Endothelial cell of umbilical vein (primary cell): Measurements from ENCODE around the gene TOMM5. TPM values are rescaled to one million over a fixed set of nuclear protein-coding genes. Genes with fewer than 3 reads are reported as not detected.

Experiments used
- BruUV-seq: library from RNA; stranded (reverse); fragments of 400-500 nt; replicated peaks from 2 replicates; lab custom pipeline; 2021; lab: Mats Ljungman, UMichigan
- CTCF ChIA-PET: fragments of 300-600, 350-600 bp; sonication (Branson Sonifier 250); formaldehyde crosslinking; loops from one replicate; lab custom pipeline; 2021; ENCODE audit warnings: antibody characterized with exemption, inconsistent platforms; lab: Charles Lee
- POLR2A ChIA-PET: fragments of 300-600, 350-600 bp; sonication (Branson Sonifier 250); formaldehyde crosslinking; loops from one replicate; lab custom pipeline; 2021; ENCODE audit warnings: antibody characterized with exemption, inconsistent platforms; lab: Charles Lee
- DNase-seq: peaks from one replicate; pipeline ENCODE4 v3.0.0-alpha.2; 2011; ENCODE audit warnings: low read depth, low spot score
- FAIRE-seq: peaks from 2 replicates; lab custom pipeline; 2011; peaks lifted over from hg19 to GRCh38; lab: Jason Lieb, UNC
- H2AFZ ChIP-seq: 2 replicates; pipeline ENCODE4 v1.6.0; 2012; ENCODE audit warnings: low read depth, low read length, control low read depth, inconsistent platforms
- H3K27ac ChIP-seq: 2 replicates; pipeline ENCODE4 v1.5.1; 2011; ENCODE audit warnings: low read depth, mild to moderate bottlenecking, control low read depth, low read length, moderate library complexity; ENCODE audit not compliant: insufficient read depth
- H3K27me3 ChIP-seq, 2 experiments: 2 replicates each; pipeline versions ENCODE4 v1.6.0 to v1.6.1; 2011; ENCODE audit warnings: low read length in 2 of 2, mixed read lengths in 1 of 2; ENCODE audit not compliant: control insufficient read depth in 2 of 2, insufficient read depth in 2 of 2
- H3K36me3 ChIP-seq, 2 experiments: 2 replicates in 1 of 2; 3 replicates in 1 of 2; pipeline ENCODE4 v1.5.1; 2011; ENCODE audit warnings: low read length in 2 of 2, mild to moderate bottlenecking in 1 of 2, moderate library complexity in 1 of 2; ENCODE audit not compliant: control insufficient read depth in 2 of 2, insufficient read depth in 2 of 2; ENCODE audit errors: extremely low read depth in 1 of 2
- H3K4me1 ChIP-seq: 3 replicates; pipeline ENCODE4 v1.5.1; 2011; ENCODE audit warnings: mild to moderate bottlenecking, low read length; ENCODE audit not compliant: control insufficient read depth, insufficient read depth; ENCODE audit errors: extremely low read depth
- H3K4me2 ChIP-seq: 2 replicates; pipeline ENCODE4 v1.6.1; 2011; ENCODE audit warnings: low read length, control low read depth, mixed read lengths; ENCODE audit not compliant: insufficient read depth
- H3K4me3 ChIP-seq, 3 experiments: fragments of 200-600 bp in 1 of 3; sonication (generic), shearing (Covaris generic) in 1 of 3; replicated peaks in 1 of 3; 2 replicates each; pipeline ENCODE4 v1.5.1; 2011 to 2016; ENCODE audit warnings: control low read depth in 3 of 3, low read length in 3 of 3, mild to moderate bottlenecking in 2 of 3, inconsistent platforms in 1 of 3, low read depth in 1 of 3, moderate library complexity in 1 of 3; ENCODE audit not compliant: insufficient read depth in 1 of 3
- H3K79me2 ChIP-seq: 2 replicates; pipeline ENCODE4 v1.6.0; 2012; ENCODE audit warnings: low read length, inconsistent platforms; ENCODE audit not compliant: control insufficient read depth, insufficient read depth
- H3K9ac ChIP-seq: replicated peaks from 2 replicates; pipeline ENCODE3; 2011; ENCODE audit warnings: low read length, control low read depth; ENCODE audit not compliant: insufficient read depth; ENCODE audit errors: extremely low read depth
- H3K9me1 ChIP-seq: replicated peaks from 3 replicates; pipeline ENCODE4 v1.6.0; 2011; ENCODE audit warnings: mild to moderate bottlenecking, low read length; ENCODE audit not compliant: control insufficient read depth, insufficient read depth; ENCODE audit errors: extremely low read depth
- H3K9me3 ChIP-seq: replicated peaks from 2 replicates; pipeline ENCODE4 v1.5.1; 2012; ENCODE audit warnings: low read length, inconsistent platforms; ENCODE audit not compliant: control insufficient read depth, insufficient read depth
- H4K20me1 ChIP-seq: replicated peaks from 2 replicates; pipeline ENCODE3; 2011; ENCODE audit warnings: mild to moderate bottlenecking, low read length; ENCODE audit not compliant: control insufficient read depth, insufficient read depth; ENCODE audit errors: extremely low read depth
- EZH2 ChIP-seq: IDR thresholded peaks from 2 replicates; pipeline ENCODE4 v1.6.1; 2012; ENCODE audit warnings: borderline replicate concordance, low read depth, mild to moderate bottlenecking, moderate library complexity, low read length, inconsistent platforms; ENCODE audit not compliant: severe bottlenecking
- FOS ChIP-seq: IDR thresholded peaks from 2 replicates; pipeline ENCODE4 v1.6.1; 2011; ENCODE audit warnings: mild to moderate bottlenecking, low read length, moderate library complexity, borderline replicate concordance; ENCODE audit not compliant: insufficient read depth
- GATA2 ChIP-seq: IDR thresholded peaks from 2 replicates; pipeline ENCODE4 v1.7.0; 2011; ENCODE audit warnings: low read depth, mild to moderate bottlenecking, moderate library complexity, mixed read lengths, low read length; ENCODE audit not compliant: insufficient read length, insufficient read depth
- JUN ChIP-seq: IDR thresholded peaks from 2 replicates; pipeline ENCODE4 v1.6.1; 2011; ENCODE audit warnings: borderline replicate concordance, low read depth; ENCODE audit not compliant: insufficient read length, insufficient read depth
- MYC ChIP-seq: IDR thresholded peaks from one replicate; pipeline ENCODE4 v1.6.1; 2011; ENCODE audit warnings: mild to moderate bottlenecking, low read depth, low read length
- POLR2A ChIP-seq: IDR thresholded peaks from 2 replicates; pipeline ENCODE4 v1.6.1; 2012; ENCODE audit warnings: low read depth, mild to moderate bottlenecking, control low read depth, low read length
- POLR2AphosphoS5 ChIP-seq: IDR thresholded peaks from 2 replicates; pipeline ENCODE4 v1.6.1; 2012; ENCODE audit warnings: low read depth, mild to moderate bottlenecking, control low read depth, low read length, moderate library complexity; ENCODE audit not compliant: insufficient read depth
- dilution Hi-C: fragments of 300-500 bp; cut with MboI; formaldehyde crosslinking; loops from one replicate; pipeline ENCODE4 v1.15.0; 2019; ENCODE audit warnings: low sequenced_read_pairs; ENCODE audit not compliant: extremely low pct_ligation_motif_present
- intact Hi-C: fragments of 100-400 bp; cut with micrococcal nuclease; formaldehyde crosslinking; loops from one replicate; pipeline ENCODE4 v1.10.0; 2022
- polyA plus RNA-seq, 4 experiments: library from polyadenylated mRNA; depleted of rRNA in 3 of 4; stranded (reverse) in 3 of 4; unstranded in 1 of 4; fragments of >200 nt; gene quantifications; 2 replicates each; pipeline versions ENCODE4 v1.2.1 to v1.2.3, GENCODE V29; 2011 to 2012; ENCODE audit warnings: missing spikeins in 1 of 4
- total RNA-seq: library from RNA; stranded (reverse); gene quantifications from 2 replicates; pipeline ENCODE4 v1.2.3, GENCODE V29; 2021
- TF ChIP-seq, protein P1 (sequence below): IDR thresholded peaks from 2 replicates; pipeline ENCODE4 v1.6.1; 2011; ENCODE audit not compliant: insufficient read depth, insufficient read length
- TF ChIP-seq, protein P2 (sequence below), 2 donors: IDR thresholded peaks; 1 replicate in 1 of 2; 2 replicates in 1 of 2; pipeline ENCODE4 v1.5.1; 2011; ENCODE audit warnings: low read length in 2 of 2, mild to moderate bottlenecking in 2 of 2, moderate library complexity in 2 of 2, control low read depth in 1 of 2, inconsistent platforms in 1 of 2, low read depth in 1 of 2; ENCODE audit not compliant: insufficient read depth in 1 of 2; ENCODE audit errors: extremely low read depth in 1 of 2

The TOMM5 gene
- total and polyA plus RNA-seq, 2 donors (not counting 3 experiments of a cell fraction or from before 2014, with no cell fraction given), result 122 to 147 TPM

DNA sequence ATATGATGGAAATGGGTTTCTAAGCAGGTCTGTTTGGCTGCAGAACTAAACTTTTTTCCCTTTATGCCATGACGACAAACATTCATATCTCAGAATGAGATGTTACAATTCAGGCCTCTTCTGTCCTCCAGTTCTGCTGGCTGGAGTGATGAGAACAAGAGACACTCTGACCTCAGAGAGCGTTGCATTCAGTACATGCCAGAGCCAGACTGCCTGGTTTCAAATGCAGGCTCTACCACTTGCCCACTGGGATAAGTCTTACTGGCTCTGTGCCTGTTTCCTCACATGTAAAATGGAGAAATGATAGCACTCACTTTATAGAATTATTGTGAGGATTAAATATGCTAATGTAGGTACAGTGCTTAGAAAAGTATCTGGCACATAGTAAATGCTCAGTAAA is 24.8 kb upstream of the TOMM5 start:
- Histone ChIP-seq H3K4me3 (no peak overlapping the region), H3K79me2 (no peaks in the 10 kb centered on the region), H3K4me2 (no peak overlapping the region), H3K27me3 (peaks cover 10 to 11% of the 10 kb centered on the region in 2 experiments), H3K9me3 (no peaks in the 10 kb centered on the region), H3K4me1 (no peaks in the 10 kb centered on the region), H3K36me3 (no peaks in the 10 kb centered on the region), H3K27ac (no peak overlapping the region), H3K9ac (no peak overlapping the region), H3K9me1 (no peaks in the 10 kb centered on the region), H4K20me1 (no peaks in the 10 kb centered on the region), H2AFZ (no peak overlapping the region)
- DNase-seq (no peak), FAIRE-seq (no peak)
- dilution Hi-C loops (no loop called here), intact Hi-C loops (no loop called here)
- CTCF ChIA-PET, result no interaction called here
- POLR2A ChIA-PET, result no interaction called here
- TF ChIP-seq GATA2 (no peak), EZH2 (no peak), POLR2A (no peak), JUN (no peak), MYC (no peak), FOS (no peak), POLR2AphosphoS5 (no peak)
- TF ChIP-seq, protein P1, sequence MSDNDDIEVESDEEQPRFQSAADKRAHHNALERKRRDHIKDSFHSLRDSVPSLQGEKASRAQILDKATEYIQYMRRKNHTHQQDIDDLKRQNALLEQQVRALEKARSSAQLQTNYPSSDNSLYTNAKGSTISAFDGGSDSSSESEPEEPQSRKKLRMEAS, result no peak
- TF ChIP-seq, protein P2, sequence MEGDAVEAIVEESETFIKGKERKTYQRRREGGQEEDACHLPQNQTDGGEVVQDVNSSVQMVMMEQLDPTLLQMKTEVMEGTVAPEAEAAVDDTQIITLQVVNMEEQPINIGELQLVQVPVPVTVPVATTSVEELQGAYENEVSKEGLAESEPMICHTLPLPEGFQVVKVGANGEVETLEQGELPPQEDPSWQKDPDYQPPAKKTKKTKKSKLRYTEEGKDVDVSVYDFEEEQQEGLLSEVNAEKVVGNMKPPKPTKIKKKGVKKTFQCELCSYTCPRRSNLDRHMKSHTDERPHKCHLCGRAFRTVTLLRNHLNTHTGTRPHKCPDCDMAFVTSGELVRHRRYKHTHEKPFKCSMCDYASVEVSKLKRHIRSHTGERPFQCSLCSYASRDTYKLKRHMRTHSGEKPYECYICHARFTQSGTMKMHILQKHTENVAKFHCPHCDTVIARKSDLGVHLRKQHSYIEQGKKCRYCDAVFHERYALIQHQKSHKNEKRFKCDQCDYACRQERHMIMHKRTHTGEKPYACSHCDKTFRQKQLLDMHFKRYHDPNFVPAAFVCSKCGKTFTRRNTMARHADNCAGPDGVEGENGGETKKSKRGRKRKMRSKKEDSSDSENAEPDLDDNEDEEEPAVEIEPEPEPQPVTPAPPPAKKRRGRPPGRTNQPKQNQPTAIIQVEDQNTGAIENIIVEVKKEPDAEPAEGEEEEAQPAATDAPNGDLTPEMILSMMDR (IDR thresholded peaks at IDR 0.05; ENCODE audit: extremely low read depth in 1 of 2, insufficient read depth in 1 of 2, low read depth in 1 of 2, low read length in 2 of 2), result no peak
- BruUV-seq, result no TSS peak
